Thymus (tissue), 11 donors: Measurements from ENCODE around the gene CD300H. TPM values are rescaled to one million over a fixed set of nuclear protein-coding genes. Genes with fewer than 3 reads are reported as not detected.

ENCODE experiments used
- DNase-seq, 9 donors: peaks; one replicate each; pipeline ENCODE4 v3.0.0-alpha.2; 2013; ENCODE audit warnings: low spot score in 9 of 9, low read depth in 6 of 9, missing footprints in 1 of 9
- H3K27ac ChIP-seq, 2 donors: one replicate each; pipeline ENCODE4 v1.5.1; 2013; ENCODE audit warnings: control low read depth in 1 of 2, low read depth in 1 of 2, low read length in 1 of 2, mild to moderate bottlenecking in 1 of 2, moderate library complexity in 1 of 2
- H3K27me3 ChIP-seq, 2 donors: one replicate each; pipeline ENCODE4 v1.5.1; 2013; ENCODE audit warnings: low read length in 1 of 2; ENCODE audit not compliant: control insufficient read depth in 2 of 2, insufficient read depth in 1 of 2
- H3K36me3 ChIP-seq, 2 donors: one replicate each; pipeline ENCODE4 v1.5.1; 2013; ENCODE audit warnings: low read length in 1 of 2, mild to moderate bottlenecking in 1 of 2, moderate library complexity in 1 of 2; ENCODE audit not compliant: control insufficient read depth in 2 of 2, insufficient read depth in 2 of 2
- H3K4me1 ChIP-seq, 2 donors: one replicate each; pipeline ENCODE4 v1.5.1; 2013; ENCODE audit warnings: low read length in 2 of 2; ENCODE audit not compliant: control insufficient read depth in 2 of 2, insufficient read depth in 2 of 2
- H3K4me3 ChIP-seq, 2 donors: one replicate each; pipeline ENCODE4 v1.5.1; 2013; ENCODE audit warnings: low read length in 2 of 2, control low read depth in 1 of 2, mild to moderate bottlenecking in 1 of 2
- H3K9me3 ChIP-seq, 2 donors: one replicate each; pipeline ENCODE4 v1.5.1; 2013; ENCODE audit warnings: low read length in 1 of 2, mild to moderate bottlenecking in 1 of 2; ENCODE audit not compliant: control insufficient read depth in 2 of 2, insufficient read depth in 1 of 2
- WGBS: extraction: QIAGEN DNeasy Blood & Tissue Kit; methylation state at CpG from one replicate; pipeline ENCODE4 v1.1.7; 2013; 5-methylcytosine and 5-hydroxymethylcytosine counted together
- polyA plus RNA-seq: library from polyadenylated mRNA; stranded (reverse); fragments of 200-250 nt; gene quantifications from one replicate; pipeline ENCODE4 v1.2.3, GENCODE V29; 2013
- total RNA-seq: library from RNA; stranded (reverse); fragments of 120-200 nt; gene quantifications from one replicate; pipeline ENCODE4 v1.2.4, GENCODE V29; 2013
- donor health status: healthy.

Gene CD300H
- total and polyA plus RNA-seq, 2 donors: 0.38 to 2.8 TPM

DNA sequence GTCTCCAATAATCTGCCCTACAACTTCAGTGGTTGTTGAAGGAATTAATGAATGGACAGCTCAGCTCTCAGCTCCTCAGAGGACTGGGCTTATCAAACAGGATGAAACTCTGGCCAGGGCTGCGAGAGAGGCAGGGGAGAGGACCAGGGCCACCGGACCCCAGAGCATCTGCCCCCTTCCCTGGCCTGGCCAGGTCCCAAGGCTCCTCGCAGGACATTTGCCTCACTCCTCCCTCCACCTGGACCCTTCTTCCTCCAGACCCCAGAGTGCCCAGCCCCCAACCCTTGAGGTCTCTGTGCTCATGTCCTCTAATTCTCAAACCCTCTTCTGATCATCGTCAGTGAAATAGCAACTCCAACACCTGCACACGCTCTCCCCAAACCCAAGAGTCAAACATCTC is 25.1 kb downstream of the CD300H start:
- Histone ChIP-seq H3K9me3 (no peaks in the 10 kb centered on the region), H3K4me3 (no peak overlapping the region), H3K36me3 (no peaks in the 10 kb centered on the region), H3K4me1 (peaks cover 0 to under 1% of the 10 kb centered on the region in 2 donors), H3K27ac (no peak overlapping the region), H3K27me3 (peaks cover 0 to 7% of the 10 kb centered on the region in 2 donors)
- 95% methylated on average over 5 of the region's 5 CpGs for WGBS
- no peak for DNase-seq

GRCh38 chr17:74541176-74542111 is 25.9 kb downstream of the CD300H start:
- DNase-seq: no peak
- Histone ChIP-seq H3K4me3 (no peak overlapping the region), H3K9me3 (no peaks in the 10 kb centered on the region), H3K36me3 (no peaks in the 10 kb centered on the region), H3K27ac (no peak overlapping the region), H3K27me3 (peaks cover 0 to 7% of the 10 kb centered on the region in 2 donors), H3K4me1 (no peaks in the 10 kb centered on the region)
- WGBS: 92% methylated on average over 23 of the region's 23 CpGs

DNA sequence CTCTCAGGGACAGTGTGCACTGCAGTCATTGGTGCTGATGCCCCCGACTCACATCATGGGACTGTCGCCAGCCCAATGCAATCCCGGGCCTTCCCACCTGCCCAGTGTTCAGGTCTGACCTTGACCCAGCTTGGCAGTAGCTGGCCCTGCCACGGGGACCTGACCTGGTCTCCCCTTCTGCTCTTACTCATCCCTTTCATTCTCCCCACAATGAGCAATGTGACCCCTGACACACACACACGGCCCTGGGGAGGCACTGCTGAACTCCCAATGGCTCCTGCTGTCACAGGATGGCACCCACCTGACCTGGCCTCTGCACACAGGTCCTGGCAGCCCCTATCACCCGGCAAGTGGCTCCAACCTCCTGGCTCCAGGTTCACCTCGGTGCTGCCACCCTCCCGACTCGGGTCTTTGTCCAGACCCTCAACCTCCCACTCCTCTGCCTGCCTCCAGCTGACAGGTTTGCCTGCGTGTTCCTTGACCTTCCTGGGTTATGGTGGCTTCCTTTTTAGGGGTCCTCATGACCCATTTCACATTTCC is 28.0 kb downstream of the CD300H start:
- no peaks in the 10 kb centered on the region for H3K36me3 ChIP-seq
- H3K27me3 ChIP-seq: peaks cover 0 to 7% of the 10 kb centered on the region in 2 donors
- H3K4me3 ChIP-seq: no peak overlapping the region
- no peaks in the 10 kb centered on the region for H3K9me3 ChIP-seq
- no peak for DNase-seq
- no peaks in the 10 kb centered on the region for H3K4me1 ChIP-seq
- H3K27ac ChIP-seq: no peak overlapping the region
- 92% methylated on average over 10 of the region's 10 CpGs for WGBS

DNA sequence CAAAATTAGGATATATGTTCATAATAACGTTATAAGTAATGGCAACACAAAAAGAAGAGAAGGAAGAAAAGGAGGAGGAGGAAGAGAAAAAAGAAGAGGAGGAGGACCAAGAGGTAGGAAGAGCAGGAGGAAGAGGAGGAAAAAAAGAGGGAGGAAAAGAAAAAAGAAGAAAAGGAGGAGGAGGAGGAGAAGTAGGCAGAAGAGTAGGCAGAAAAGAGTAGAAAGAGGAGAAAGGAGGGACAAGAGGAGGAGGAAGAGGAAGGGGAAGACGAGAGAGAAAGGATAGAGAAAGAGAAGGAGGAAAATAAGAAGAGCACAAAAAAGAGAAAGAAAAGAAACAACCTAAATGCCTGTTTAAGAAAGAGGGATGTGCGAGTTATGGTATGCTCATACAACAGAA is 30.4 kb downstream of the CD300H start:
- Histone ChIP-seq H3K36me3 (no peaks in the 10 kb centered on the region), H3K27ac (no peak overlapping the region)
- 85% methylated on average over 3 of the region's 3 CpGs for WGBS

DNA sequence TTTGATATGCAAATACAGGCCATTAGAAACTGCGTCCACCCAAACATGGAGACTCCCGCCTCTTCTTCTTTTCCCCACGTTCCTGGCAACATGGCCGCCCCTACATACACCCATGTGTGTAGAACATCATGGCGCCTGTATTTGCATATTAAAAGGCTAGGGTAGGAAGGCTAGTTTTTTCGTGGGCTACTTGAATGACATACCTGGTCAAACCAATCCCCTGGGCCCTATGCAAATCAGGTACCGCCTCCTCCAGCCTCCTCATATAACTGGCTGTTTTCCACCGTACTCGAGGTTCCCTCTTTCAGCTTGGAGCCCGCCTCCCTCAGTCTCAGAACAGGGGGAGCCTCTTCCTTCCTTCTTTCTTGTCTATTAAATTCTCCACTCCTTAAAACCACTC is 35.2 kb downstream of the CD300H start:
- H3K4me3 ChIP-seq: no peak overlapping the region
- WGBS: 17% methylated on average over 10 of the region's 10 CpGs
- DNase-seq: no peak
- no peaks in the 10 kb centered on the region for H3K27me3 ChIP-seq
- no peaks in the 10 kb centered on the region for H3K9me3 ChIP-seq
- no peak overlapping the region for H3K27ac ChIP-seq
- H3K4me1 ChIP-seq: no peaks in the 10 kb centered on the region
- H3K36me3 ChIP-seq: no peaks in the 10 kb centered on the region

More for the DNA sequence above, 30.4 kb downstream of the CD300H start:
- Histone ChIP-seq H3K4me1 (no peaks in the 10 kb centered on the region), H3K27me3 (peaks cover 0 to 7% of the 10 kb centered on the region in 2 donors), H3K4me3 (no peak overlapping the region), H3K9me3 (no peaks in the 10 kb centered on the region)
- no peak for DNase-seq

DNA sequence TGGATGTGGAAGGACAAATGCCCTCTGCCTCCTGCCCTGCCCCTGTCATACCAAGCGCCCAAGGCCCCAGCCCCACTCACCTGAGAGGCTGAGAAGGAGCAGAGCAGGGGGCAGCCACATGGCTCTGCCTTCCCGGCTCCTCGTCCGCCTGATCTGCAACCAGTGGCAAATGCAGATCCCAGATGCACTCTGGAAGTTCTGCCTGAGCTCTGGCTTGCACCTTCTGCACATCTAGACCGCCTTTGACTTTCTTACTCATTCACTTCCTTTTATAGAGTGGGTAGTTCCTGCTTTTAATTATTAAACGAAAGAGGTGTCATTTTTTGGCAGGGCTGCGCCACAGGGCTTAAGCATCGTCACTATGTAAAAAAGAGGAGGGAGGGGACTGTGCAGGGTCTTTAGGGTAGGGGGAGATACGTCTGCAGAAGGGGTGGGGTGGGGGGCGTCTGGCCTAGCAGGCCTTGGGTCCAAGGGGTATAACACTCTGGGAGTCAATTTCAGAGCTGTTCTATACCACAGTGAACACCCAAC is 36.0 kb downstream of the CD300H start, which contains the start of gene CD300LB:
CD300LB (minus strand) TSS at position 245 of the 531 bp plus-strand sequence; CDS start at position 120, 125 bp downstream.
- no peak within 1 kb of the TSS for H3K4me3 ChIP-seq
- WGBS: 83% methylated on average over 10 of the region's 10 CpGs
- no peaks in the 10 kb centered on the region for H3K36me3 ChIP-seq
- no peaks in the 10 kb centered on the region for H3K27me3 ChIP-seq
- no peak for DNase-seq
- H3K9me3 ChIP-seq: no peaks in the 10 kb centered on the region
- H3K4me1 ChIP-seq: no peaks in the 10 kb centered on the region
- H3K27ac ChIP-seq: no peak within 1 kb of the TSS

GRCh38 chr17:74530831-74531150 is 36.5 kb downstream of the CD300H start:
- 91% methylated on average over 5 of the region's 5 CpGs for WGBS
- no peaks in the 10 kb centered on the region for H3K4me1 ChIP-seq

GRCh38 chr17:74529243-74529642 is 38.1 kb downstream of the CD300H start:
- no peaks in the 10 kb centered on the region for H3K4me1 ChIP-seq
- no peaks in the 10 kb centered on the region for H3K9me3 ChIP-seq
- no peaks in the 10 kb centered on the region for H3K27me3 ChIP-seq
- no peak overlapping the region for H3K4me3 ChIP-seq
- no peaks in the 10 kb centered on the region for H3K36me3 ChIP-seq
- H3K27ac ChIP-seq: no peak overlapping the region
- DNase-seq: no peak
- WGBS: 96% methylated on average over 5 of the region's 5 CpGs

More at GRCh38 chr17:74530831-74531150, 36.5 kb downstream of the CD300H start:
- no peak for DNase-seq
- Histone ChIP-seq H3K36me3 (no peaks in the 10 kb centered on the region), H3K27me3 (no peaks in the 10 kb centered on the region), H3K27ac (no peak overlapping the region), H3K4me3 (no peak overlapping the region), H3K9me3 (no peaks in the 10 kb centered on the region)

DNA sequence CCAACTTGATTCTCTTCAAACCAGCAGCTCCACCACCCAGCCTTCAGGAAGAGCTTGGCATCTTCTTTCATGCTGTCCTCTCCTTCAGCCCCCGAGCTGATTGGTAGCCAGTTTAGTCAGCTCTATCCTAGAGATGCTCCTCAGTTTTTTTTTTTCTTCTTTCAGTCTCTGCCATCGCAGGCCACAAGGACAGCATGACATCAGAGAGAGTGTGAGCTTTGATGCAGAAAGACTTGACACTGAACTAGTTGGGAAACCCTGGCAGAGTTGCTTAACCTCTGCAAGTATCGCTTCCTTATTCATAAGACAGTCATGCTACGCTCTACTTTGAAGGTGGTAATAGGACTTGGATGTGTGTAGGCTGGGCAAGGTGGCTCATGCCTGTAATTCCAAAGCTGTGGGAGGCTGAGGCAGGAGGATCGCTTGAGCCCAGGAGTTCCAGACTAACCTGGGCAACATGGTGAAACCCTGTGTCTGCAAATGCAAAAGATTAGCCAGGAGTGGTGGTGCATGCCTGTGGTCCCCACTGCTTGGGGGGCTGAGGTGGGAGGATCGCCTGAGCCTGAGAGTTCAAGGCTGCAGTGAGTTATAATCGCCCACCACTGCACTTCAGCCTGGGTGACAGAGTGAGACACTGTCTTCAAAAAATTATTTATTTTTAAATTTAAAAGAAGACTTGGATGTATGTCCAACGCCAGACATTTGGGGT is 38.7 kb downstream of the CD300H start:
- Histone ChIP-seq H3K9me3 (no peaks in the 10 kb centered on the region), H3K27me3 (no peaks in the 10 kb centered on the region), H3K36me3 (no peaks in the 10 kb centered on the region), H3K4me1 (no peaks in the 10 kb centered on the region), H3K4me3 (no peak overlapping the region), H3K27ac (no peak overlapping the region)
- no peak for DNase-seq
- WGBS: 94% methylated on average over 8 of the region's 8 CpGs
